ENCODE results near the gene LMNA. TPM values are rescaled to one million over a fixed set of nuclear protein-coding genes. Genes with fewer than 3 reads are reported as not detected.

Gene LMNA
- total RNA-seq, 2 experiments from 2014 or later = 93.6 to 101 TPM

DNA sequence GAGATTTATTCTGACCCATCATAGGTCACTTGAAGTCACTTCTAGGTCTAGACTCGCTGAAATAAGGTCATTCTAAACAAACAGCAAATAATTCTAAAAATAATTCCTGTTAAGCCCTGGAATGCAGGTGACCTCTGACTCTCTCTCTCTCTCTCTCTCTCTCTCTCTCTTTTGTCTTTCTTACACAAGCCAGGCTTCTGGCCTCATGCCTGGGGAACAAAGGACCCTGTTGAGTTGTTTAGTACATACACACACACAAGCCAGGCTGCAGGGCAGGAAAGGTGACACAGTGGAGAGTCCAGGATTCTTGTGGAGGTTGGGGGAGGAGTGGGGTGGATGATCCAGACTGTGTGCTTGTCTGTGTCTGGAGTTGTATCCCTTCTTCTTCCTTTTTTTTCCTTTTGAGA, 28.3 kb upstream of the LMNA start:
- H3K9me3 Mint-ChIP-seq = no peaks in the 10 kb centered on the region
- peaks cover 43% of the 10 kb centered on the region for H3K27me3 Mint-ChIP-seq
- no peak for DNase-seq
- no peaks in the 10 kb centered on the region for H3K36me3 Mint-ChIP-seq (ENCODE audit: low read depth)
- no peak overlapping the region for H3K27ac Mint-ChIP-seq
- ChIA-PET POLR2A (no interaction called here), CTCF (interaction anchor here (0.6 to 17.8 kb wide), 3 partner anchors 20 to 149 kb away, joined by 3 to 612 read pairs (median 5); no protein-coding TSS in a partner anchor)
- peaks cover 9% of the 10 kb centered on the region for H3K4me1 Mint-ChIP-seq
- no peak overlapping the region for H3K4me3 Mint-ChIP-seq

DNA sequence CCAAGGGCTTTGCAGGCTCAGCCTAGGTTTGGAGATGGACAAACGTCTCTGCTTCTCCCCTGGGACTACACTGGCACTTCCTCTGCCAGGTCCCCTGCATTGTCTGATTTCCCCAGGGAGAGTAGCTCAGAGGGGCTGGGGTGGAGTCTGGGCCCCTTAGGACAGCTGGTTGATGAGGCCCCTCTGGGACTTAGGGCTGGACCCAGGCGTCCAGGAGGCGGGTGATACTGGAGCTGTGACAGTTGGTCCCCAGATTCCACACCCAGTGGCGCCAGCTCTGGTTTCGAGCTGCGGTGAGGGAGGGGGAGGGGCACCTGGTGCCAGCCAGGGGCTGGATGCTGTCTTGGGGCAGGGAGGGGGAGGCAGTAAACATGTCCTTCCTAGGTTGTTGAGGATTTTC, 24.8 kb upstream of the LMNA start:
- POLR2A ChIA-PET = interaction anchor here (14.4 kb wide), 1 partner anchor 38 kb away, joined by 222 read pairs; no protein-coding TSS in a partner anchor
- H3K27me3 Mint-ChIP-seq = peaks cover 31% of the 10 kb centered on the region
- no peaks in the 10 kb centered on the region for H3K36me3 Mint-ChIP-seq (ENCODE audit: low read depth)
- no peak for DNase-seq
- CTCF ChIA-PET = interaction anchor here (1.0 to 17.8 kb wide), 5 partner anchors 16 to 134 kb away, joined by 4 to 612 read pairs (median 5); no protein-coding TSS in a partner anchor
- peaks cover 4% of the 10 kb centered on the region for H3K4me1 Mint-ChIP-seq
- no peaks in the 10 kb centered on the region for H3K9me3 Mint-ChIP-seq
- no peak overlapping the region for H3K4me3 Mint-ChIP-seq
- H3K27ac Mint-ChIP-seq = no peak overlapping the region

DNA sequence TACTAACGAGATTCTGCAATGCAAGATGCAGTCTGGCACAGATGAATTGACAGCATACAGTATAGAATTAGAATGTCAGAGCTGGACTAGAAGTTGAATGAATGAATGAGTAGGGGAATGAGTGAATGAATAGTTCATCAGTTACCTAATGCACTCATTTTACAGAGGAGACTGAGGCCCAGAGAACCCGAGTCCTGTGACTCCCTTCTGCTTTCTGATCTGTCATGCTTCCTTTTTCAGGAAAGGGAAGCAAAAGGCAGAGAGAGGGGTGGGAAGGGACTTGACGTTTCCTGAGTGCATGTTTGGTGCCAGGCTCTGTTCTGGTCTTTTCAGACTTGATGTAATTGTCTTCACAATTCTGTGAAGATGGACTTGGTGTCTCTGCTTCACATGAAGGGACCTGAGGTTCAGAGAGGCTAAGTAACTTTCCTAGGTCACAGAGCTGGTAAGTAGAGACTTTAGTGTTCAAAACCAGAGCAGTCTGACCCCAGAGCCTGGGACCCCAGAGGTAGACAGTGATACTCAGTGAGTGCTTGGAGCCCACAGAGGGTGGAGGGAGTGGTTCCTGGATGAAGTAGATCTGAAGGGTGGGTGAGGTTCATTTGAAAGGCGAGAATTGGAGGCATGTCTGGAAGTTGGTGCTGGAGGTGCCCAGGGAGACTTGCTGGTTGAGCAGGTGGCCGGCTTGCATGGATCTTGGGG, 24.2 kb upstream of the LMNA start:
- no peaks in the 10 kb centered on the region for H3K9me3 Mint-ChIP-seq
- H3K4me1 Mint-ChIP-seq = peaks cover 8% of the 10 kb centered on the region
- no peak for DNase-seq
- no peaks in the 10 kb centered on the region for H3K36me3 Mint-ChIP-seq (ENCODE audit: low read depth)
- CTCF ChIA-PET = interaction anchor here (0.6 to 17.8 kb wide), 10 partner anchors 16 to 296 kb away, joined by 3 to 612 read pairs (median 4); no protein-coding TSS in a partner anchor
- no peak overlapping the region for H3K4me3 Mint-ChIP-seq
- POLR2A ChIA-PET = interaction anchor here (1.1 to 14.4 kb wide), 2 partner anchors 38 to 135 kb away, joined by 4 to 222 read pairs; no protein-coding TSS in a partner anchor
- H3K27me3 Mint-ChIP-seq = peaks cover 25% of the 10 kb centered on the region
- no peak overlapping the region for H3K27ac Mint-ChIP-seq

DNA sequence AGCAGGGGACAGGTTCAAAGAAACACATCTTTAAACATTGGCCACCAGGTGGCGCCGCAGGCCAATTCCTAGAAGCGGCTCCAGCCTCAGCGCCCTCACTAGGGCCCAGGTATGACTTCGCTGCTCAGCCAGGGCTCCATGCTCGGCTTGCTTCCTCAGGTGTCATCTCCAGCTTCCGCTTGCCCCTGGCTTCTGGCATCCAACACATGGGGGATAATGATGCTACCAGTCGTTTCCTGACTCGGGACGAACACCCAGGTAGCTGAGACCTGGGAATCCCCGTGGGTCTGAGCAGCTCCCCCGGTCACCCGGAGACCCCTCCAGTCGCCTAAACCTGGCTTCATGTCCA, 23.7 kb upstream of the LMNA start:
- ChIA-PET POLR2A (interaction anchor here (1.0 to 14.4 kb wide), 3 partner anchors 37 to 135 kb away, joined by 3 to 222 read pairs (median 4); no protein-coding TSS in a partner anchor), CTCF (interaction anchor here (0.6 to 17.8 kb wide), 13 partner anchors 13 to 295 kb away, joined by 3 to 612 read pairs (median 4); no protein-coding TSS in a partner anchor)
- Mint-ChIP-seq H3K27ac (no peak overlapping the region), H3K4me3 (no peak overlapping the region), H3K27me3 (peaks cover 21% of the 10 kb centered on the region), H3K9me3 (no peaks in the 10 kb centered on the region), H3K36me3 (ENCODE audit: low read depth) (no peaks in the 10 kb centered on the region), H3K4me1 (peaks cover 12% of the 10 kb centered on the region)
- peak; percentile 91 for DNase-seq

DNA sequence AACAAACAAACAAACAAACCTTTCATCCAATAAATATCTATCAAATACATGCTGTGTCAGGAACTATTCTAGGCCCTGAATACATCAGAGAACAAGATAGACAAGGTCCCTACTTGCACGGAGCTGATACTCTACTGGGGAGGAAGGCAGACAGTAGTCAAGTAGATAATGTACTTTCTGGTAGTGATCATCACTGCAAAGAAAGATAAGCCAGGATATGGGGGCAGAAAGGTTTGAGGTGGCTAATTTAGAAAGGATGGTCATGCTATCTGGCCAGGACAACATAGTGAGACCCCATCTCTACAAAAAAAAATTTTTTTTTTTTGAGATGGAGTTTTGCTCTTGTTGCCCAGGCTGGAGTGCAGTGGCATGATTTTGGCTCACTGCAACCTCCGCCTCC, 22.9 kb upstream of the LMNA start:
- peaks cover 20% of the 10 kb centered on the region for H3K4me1 Mint-ChIP-seq
- DNase-seq = no peak
- POLR2A ChIA-PET = interaction anchor here (1.0 to 14.4 kb wide), 3 partner anchors 23 to 46 kb away, joined by 3 to 222 read pairs (median 5); partner anchors contain the start of gene LMNA
- no peaks in the 10 kb centered on the region for H3K9me3 Mint-ChIP-seq
- no peaks in the 10 kb centered on the region for H3K36me3 Mint-ChIP-seq (ENCODE audit: low read depth)
- CTCF ChIA-PET = interaction anchor here (0.9 to 17.8 kb wide), 10 partner anchors 13 to 228 kb away, joined by 3 to 612 read pairs (median 4); partner anchors contain the start of gene LMNA
- H3K27ac Mint-ChIP-seq = no peak overlapping the region
- no peak overlapping the region for H3K4me3 Mint-ChIP-seq
- peaks cover 17% of the 10 kb centered on the region for H3K27me3 Mint-ChIP-seq

DNA sequence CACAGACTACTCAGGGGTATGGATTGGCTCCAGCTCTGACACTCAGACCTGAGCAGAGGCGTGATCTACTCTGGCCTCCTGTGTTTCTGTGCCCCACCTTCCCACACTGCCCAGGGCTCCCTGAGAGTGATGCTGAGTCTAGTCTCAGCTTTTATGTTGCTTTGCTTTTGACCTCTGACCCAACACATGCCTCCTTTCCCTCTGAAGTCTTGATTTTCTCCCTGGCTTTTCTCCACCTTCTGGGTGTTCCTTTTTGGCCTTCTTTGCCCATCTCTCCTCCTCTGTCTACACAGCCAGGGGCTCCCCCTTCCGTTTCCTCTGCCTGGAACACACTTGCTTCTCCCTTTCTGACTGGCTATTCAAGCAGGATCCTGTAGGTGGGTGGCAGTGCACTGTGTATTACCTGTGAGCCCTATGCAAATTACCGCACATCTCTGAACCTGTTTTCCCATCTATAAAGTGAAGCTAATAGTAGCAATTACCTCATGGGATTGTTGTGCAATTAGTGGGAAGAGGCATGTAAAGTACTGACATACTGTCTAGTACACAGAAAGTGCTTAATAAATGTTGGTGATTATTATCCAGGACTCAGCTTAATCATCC, 18.5 kb upstream of the LMNA start:
- CTCF ChIA-PET = interaction anchor here (0.7 to 17.8 kb wide), 20 partner anchors 9 to 242 kb away, joined by 3 to 612 read pairs (median 4); partner anchors contain the start of genes CCT3, LMNA, MEX3A and TSACC
- Mint-ChIP-seq H3K9me3 (no peaks in the 10 kb centered on the region), H3K4me3 (no peak overlapping the region), H3K4me1 (peaks cover 42% of the 10 kb centered on the region), H3K36me3 (ENCODE audit: low read depth) (no peaks in the 10 kb centered on the region), H3K27ac (peak overlapping the region; percentile 83), H3K27me3 (peaks cover 13% of the 10 kb centered on the region)
- DNase-seq = no peak
- POLR2A ChIA-PET = interaction anchor here (0.8 to 14.4 kb wide), 12 partner anchors 11 to 241 kb away, joined by 3 to 222 read pairs (median 7); partner anchors contain the start of genes KHDC4, LMNA, PMF1 and SMG5

DNA sequence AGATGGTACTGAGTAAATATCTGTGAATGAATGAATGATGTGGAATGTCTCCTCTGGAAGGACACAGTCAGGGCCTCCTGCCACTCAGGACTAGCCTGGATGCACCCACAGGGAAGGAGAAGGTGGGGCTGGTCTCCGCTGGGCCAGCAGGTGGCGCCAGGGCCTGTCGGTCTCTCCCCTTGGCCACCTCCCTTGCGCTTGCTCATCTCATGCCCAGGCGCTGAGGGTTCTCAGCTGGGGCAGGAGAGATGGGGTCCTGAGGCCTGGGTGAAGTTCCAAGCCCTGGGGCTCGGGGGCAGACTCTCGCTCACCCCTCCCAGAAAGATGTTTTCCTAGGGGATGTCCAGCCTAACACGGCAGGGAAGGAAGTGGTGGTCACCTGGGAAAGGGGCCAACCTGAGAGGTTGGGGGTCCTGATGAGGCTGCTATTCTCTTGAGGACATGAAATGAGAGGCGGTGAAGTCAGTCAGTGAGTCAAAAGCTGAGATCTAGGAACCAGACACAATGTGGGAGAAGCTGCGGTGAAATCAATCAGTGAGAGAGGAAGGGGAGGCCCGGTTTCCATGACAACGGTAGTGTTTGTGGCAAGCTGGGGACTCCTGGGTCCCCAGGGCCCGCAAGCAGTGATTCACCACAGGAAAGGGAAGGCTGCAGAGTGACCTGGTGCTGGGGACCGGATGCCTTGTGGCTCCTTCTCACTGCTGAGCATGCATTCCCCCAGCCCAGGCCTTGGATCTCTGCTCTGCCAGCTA, 17.7 kb upstream of the LMNA start:
- H3K36me3 Mint-ChIP-seq (ENCODE audit: low read depth) = no peaks in the 10 kb centered on the region
- H3K4me3 Mint-ChIP-seq = peak overlapping the region; percentile 25
- DNase-seq = peak; percentile 88
- peak overlapping the region; percentile 83 for H3K27ac Mint-ChIP-seq
- H3K4me1 Mint-ChIP-seq = peaks cover 42% of the 10 kb centered on the region
- ChIA-PET POLR2A (interaction anchor here (0.8 to 14.4 kb wide), 14 partner anchors 10 to 240 kb away, joined by 3 to 222 read pairs (median 6); partner anchors contain the start of genes LMNA, PMF1, SLC25A44 and SMG5), CTCF (interaction anchor here (0.5 to 17.8 kb wide), 28 partner anchors 8 to 241 kb away, joined by 3 to 612 read pairs (median 4); partner anchors contain the start of genes CCT3, LMNA, MEX3A and PMF1)
- peaks cover 13% of the 10 kb centered on the region for H3K27me3 Mint-ChIP-seq
- H3K9me3 Mint-ChIP-seq = no peaks in the 10 kb centered on the region

DNA sequence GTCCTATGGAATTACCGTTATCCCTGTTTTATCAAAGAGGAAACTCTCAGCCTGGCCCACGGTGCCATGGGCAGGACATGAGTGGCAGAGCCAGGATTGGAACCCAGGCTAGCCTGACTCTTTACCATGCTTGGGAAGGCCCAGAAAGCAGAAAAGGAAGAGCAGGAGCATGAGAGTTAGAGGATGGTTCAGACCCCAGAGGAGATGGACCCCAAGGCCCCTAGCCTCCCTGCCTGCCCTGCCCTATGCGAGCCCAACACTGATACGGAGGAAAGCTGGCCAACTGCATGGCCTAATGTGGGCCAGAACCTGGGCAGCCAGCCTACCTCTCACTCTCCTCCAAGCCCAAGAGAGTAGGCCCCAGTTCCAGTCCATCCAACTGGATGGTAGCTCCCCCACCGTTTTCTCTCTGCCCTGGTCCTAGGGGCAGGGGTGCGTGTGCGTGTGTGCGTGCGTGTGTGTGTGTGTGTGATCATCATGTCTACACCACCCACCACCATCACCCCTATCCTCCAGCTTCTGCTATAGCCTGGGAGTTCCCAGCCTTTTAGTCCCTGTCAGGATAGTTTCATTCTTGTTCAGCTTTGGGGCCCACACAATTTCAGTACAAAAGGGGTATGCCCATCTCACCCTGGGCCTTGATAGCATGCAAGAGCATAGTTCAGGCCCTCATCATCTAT, 16.9 kb upstream of the LMNA start:
- CTCF ChIA-PET = interaction anchor here (0.7 to 17.8 kb wide), 23 partner anchors 9 to 222 kb away, joined by 3 to 612 read pairs (median 4); partner anchors contain the start of genes LMNA, MEX3A and PMF1
- Mint-ChIP-seq H3K4me1 (peaks cover 42% of the 10 kb centered on the region), H3K27me3 (peaks cover 13% of the 10 kb centered on the region), H3K27ac (peak overlapping the region; percentile 83), H3K36me3 (ENCODE audit: low read depth) (no peaks in the 10 kb centered on the region), H3K9me3 (no peaks in the 10 kb centered on the region), H3K4me3 (no peak overlapping the region)
- DNase-seq = no peak
- POLR2A ChIA-PET = interaction anchor here (0.8 to 14.4 kb wide), 12 partner anchors 9 to 186 kb away, joined by 3 to 222 read pairs (median 7); partner anchors contain the start of genes LMNA, SLC25A44 and SMG5

DNA sequence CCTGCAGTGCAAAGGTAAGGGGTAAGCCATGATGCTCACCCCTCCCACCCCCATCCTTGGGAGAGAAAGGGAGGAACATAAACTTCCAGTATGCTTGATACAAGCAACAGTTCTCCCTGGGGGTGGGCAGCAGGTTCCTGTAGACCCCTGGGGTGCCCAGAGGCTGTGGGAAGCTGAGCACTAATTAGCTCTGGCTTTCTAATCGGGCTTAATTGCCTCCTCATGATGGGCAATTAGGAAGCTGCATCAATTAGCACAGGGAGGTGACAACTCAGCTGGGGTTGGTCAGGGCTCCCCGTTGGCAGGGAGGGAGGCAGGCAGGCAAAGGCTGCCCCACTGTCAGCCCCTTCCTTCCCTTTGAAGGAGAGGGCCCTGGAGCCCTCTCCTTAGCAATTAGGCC, 15.7 kb upstream of the LMNA start:
- Mint-ChIP-seq H3K9me3 (no peaks in the 10 kb centered on the region), H3K36me3 (ENCODE audit: low read depth) (no peaks in the 10 kb centered on the region), H3K27ac (no peak overlapping the region), H3K4me1 (peaks cover 52% of the 10 kb centered on the region), H3K4me3 (no peak overlapping the region), H3K27me3 (peaks cover 10% of the 10 kb centered on the region)
- POLR2A ChIA-PET = interaction anchor here (1.0 to 14.4 kb wide), 6 partner anchors 16 to 114 kb away, joined by 3 to 222 read pairs (median 14); partner anchors contain the start of genes LMNA and PMF1
- no peak for DNase-seq
- CTCF ChIA-PET = interaction anchor here (0.7 to 17.8 kb wide), 5 partner anchors 13 to 126 kb away, joined by 3 to 612 read pairs (median 6); partner anchors contain the start of gene LMNA

DNA sequence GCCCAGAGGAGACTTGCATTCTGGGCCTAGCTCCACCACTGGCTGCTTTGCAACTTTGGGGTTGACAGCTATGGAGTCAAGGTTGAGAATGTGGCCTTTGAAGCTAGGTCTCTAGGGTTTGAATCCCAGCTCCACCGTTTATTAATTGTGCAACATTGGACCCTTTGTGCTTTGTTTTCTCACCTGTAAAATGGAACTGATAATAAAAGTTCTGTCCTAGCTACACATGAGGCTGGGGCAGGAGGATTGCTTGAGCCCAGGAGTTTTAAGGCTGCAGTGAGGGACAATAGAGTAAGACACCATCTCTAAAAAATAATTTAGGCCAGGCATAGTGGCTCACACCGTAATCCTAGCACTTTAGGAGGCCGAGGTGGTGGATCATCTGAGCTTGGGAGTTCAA, 15.2 kb upstream of the LMNA start:
- Mint-ChIP-seq H3K4me3 (no peak overlapping the region), H3K4me1 (peaks cover 57% of the 10 kb centered on the region)
- DNase-seq = no peak

DNA sequence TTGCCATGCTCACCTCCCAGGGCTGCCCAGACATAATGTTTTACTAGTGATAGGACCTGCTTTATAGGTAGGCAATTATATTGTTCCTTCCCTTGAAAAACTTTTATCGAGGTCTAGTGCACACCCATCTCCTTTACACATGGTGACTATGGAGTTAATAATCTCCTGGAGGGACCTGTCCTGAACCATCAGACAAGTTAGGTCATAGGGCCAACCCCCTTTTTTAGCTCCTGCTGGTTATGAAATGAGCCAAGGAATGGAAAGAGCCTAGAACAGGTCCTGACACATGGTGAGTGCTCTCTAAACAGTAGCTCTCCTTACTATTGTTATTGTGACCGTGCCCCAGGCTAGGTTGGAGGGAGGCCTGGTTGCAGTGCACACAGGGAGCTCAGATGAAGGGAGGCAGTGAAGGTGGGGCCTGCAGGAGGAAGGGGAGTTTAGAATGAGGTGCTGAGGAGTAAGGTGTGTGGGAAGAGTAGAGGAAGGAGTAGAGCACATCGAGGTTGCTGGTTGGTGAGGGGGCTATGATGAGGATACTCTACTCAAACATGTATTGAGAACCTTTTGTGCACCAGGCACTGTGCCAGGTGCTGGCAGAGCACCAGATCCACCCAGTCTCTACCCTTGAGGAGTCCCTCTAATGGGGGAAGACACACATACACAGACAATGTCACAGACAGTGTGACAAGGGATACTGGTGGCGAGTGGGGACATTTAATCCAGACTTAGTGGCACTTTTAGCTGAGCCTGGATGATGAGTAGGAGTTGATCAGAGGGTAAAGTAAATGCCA, 14.1 kb upstream of the LMNA start:
- ChIA-PET CTCF (interaction anchor here (0.6 to 17.8 kb wide), 2 partner anchors 15 to 27 kb away, joined by 3 to 612 read pairs; partner anchors contain the start of gene LMNA), POLR2A (interaction anchor here (1.6 to 14.4 kb wide), 3 partner anchors 14 to 28 kb away, joined by 4 to 222 read pairs (median 22); partner anchors contain the start of gene LMNA)
- Mint-ChIP-seq H3K36me3 (ENCODE audit: low read depth) (no peaks in the 10 kb centered on the region), H3K4me1 (peaks cover 64% of the 10 kb centered on the region), H3K4me3 (no peak overlapping the region), H3K27me3 (peaks cover 7% of the 10 kb centered on the region), H3K9me3 (no peaks in the 10 kb centered on the region), H3K27ac (no peak overlapping the region)
- DNase-seq = no peak

More for the DNA sequence above, 15.2 kb upstream of the LMNA start:
- POLR2A ChIA-PET = interaction anchor here (1.2 to 14.4 kb wide), 5 partner anchors 16 to 113 kb away, joined by 4 to 222 read pairs (median 22); partner anchors contain the start of genes LMNA and PMF1
- H3K27me3 Mint-ChIP-seq = peaks cover 7% of the 10 kb centered on the region
- CTCF ChIA-PET = interaction anchor here (0.7 to 17.8 kb wide), 4 partner anchors 13 to 125 kb away, joined by 3 to 612 read pairs (median 45); partner anchors contain the start of gene LMNA
- H3K9me3 Mint-ChIP-seq = no peaks in the 10 kb centered on the region
- no peaks in the 10 kb centered on the region for H3K36me3 Mint-ChIP-seq (ENCODE audit: low read depth)
- H3K27ac Mint-ChIP-seq = no peak overlapping the region

Data from activated CD4-positive, alpha-beta memory T cell treated with anti-CD3 and anti-CD28 coated beads, Interleukin-2, amount 10 ng/mL, durations not matched to agents 7 days and 5 days (primary cell).